SJCRH30 (cell line): ENCODE measurements around the gene PPP2R5B. TPM values are rescaled to one million over a fixed set of nuclear protein-coding genes. Genes with fewer than 3 reads are reported as not detected.

Experiments
- DNase-seq, 2 experiments: peaks; one replicate each; pipeline ENCODE4 v3.0.0-alpha.2; 2015 to 2020
- H3K27ac ChIP-seq: fragments of 250-450 bp; sonication (Bioruptor Pico); 2 replicates; pipeline ENCODE4 v1.5.1; 2020; ENCODE audit warnings: mild to moderate bottlenecking, moderate library complexity
- H3K27me3 ChIP-seq: fragments of 250-450 bp; sonication (Bioruptor Pico); 2 replicates; pipeline ENCODE4 v1.5.1; 2020; ENCODE audit warnings: mild to moderate bottlenecking, moderate library complexity
- H3K36me3 ChIP-seq: fragments of 250-450 bp; sonication (Bioruptor Pico); 2 replicates; pipeline ENCODE4 v1.5.1; 2020; ENCODE audit warnings: mild to moderate bottlenecking, moderate library complexity
- H3K4me1 ChIP-seq: fragments of 250-450 bp; sonication (Bioruptor Pico); 2 replicates; pipeline ENCODE4 v1.5.1; 2020; ENCODE audit warnings: mild to moderate bottlenecking, moderate library complexity
- H3K4me3 ChIP-seq: fragments of 250-450 bp; sonication (Bioruptor Pico); 2 replicates; pipeline ENCODE4 v1.5.1; 2020; ENCODE audit warnings: mild to moderate bottlenecking, moderate library complexity
- H3K9me3 ChIP-seq: fragments of 250-450 bp; sonication (Bioruptor Pico); replicated peaks from 2 replicates; pipeline ENCODE4 v1.5.1; 2020; ENCODE audit warnings: mild to moderate bottlenecking, moderate library complexity
- total RNA-seq: library from RNA; depleted of rRNA; stranded (reverse); fragments of >200 nt; shearing (Covaris generic); gene quantifications from 2 replicates; pipeline ENCODE4 v1.2.3, GENCODE V29; 2014

Gene PPP2R5B
- total RNA-seq, 1 experiment from 2014 or later: 6.4 TPM

DNA sequence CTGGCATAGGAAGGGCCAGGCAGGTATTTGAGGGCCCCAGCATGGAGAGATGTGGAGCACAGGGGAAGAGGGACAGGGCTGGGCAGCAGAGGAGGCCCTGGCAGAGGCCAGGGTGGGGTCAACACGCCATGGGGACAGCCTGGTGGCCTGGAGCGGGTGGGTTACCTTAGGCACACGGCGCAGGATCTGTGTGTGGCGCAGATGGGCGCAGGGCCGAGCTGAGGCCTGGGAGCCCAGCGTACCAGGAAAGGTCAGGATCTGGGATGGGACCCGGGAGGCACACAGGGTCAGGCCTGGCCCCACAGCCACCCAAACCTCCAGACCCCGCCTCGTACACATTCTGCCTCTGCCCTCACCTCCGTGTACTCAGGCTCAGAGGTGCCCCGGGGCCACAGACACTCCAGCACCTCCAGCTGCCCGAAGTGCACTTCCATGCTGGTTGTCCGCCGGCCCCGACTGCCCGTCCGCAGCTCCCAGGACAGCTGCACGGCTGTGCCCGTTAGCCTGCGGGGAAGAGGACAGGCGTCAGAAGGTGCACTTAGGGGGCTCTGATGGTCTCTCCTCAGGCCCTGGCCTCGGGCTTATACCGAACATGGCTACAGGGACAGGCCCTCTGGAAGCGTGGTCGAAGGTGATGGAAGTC is 13.9 kb upstream of the PPP2R5B start:
- DNase-seq: no peak
- no peaks in the 10 kb centered on the region for H3K9me3 ChIP-seq
- H3K27ac ChIP-seq: no peak overlapping the region
- H3K4me3 ChIP-seq: no peak overlapping the region
- H3K4me1 ChIP-seq: no peaks in the 10 kb centered on the region
- no peaks in the 10 kb centered on the region for H3K27me3 ChIP-seq
- H3K36me3 ChIP-seq: no peaks in the 10 kb centered on the region

DNA sequence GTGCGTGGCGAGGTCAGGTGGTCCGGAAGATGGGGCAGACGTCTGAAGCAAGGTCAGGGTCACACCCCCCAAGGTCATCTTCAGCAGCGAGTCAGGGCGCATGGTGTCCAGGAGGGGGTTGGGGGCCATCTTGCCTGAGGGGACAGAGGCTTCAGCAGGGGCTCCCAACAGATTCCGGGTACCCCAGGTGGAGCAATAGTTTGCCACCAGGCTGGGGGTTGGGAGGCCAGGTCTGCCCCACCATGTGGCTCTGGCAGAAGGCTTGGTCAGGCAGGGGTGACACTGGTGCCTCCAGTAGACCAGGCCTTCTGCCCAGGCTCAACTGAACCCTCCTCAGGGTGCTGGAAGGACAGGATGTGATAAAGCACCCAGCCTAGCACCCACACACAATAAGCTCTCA is 13.3 kb upstream of the PPP2R5B start:
- H3K27ac ChIP-seq: no peak overlapping the region
- H3K9me3 ChIP-seq: no peaks in the 10 kb centered on the region
- DNase-seq: no peak
- H3K27me3 ChIP-seq: no peaks in the 10 kb centered on the region
- no peaks in the 10 kb centered on the region for H3K36me3 ChIP-seq
- no peak overlapping the region for H3K4me3 ChIP-seq
- no peaks in the 10 kb centered on the region for H3K4me1 ChIP-seq

DNA sequence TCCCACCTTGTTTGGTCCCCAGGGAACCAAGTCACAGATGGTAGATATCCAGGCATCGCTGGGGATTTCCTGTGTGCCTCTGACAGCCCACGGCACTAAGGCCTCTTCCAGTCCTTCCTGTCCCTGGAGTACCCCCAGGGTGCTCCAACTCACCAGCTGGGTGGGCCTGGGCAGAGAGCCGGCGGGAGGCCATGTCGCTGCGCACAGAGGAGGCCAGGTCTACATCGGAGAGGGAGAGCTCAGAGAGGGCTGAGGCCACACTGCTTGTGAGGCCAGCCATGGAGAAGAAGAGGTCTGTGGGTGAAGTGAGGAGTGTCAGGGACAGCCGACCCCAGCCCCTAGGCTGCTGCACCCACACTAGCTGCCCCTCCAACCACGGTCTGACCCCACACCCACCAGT is 12.8 kb upstream of the PPP2R5B start:
- Histone ChIP-seq H3K9me3 (no peaks in the 10 kb centered on the region), H3K4me1 (no peaks in the 10 kb centered on the region), H3K4me3 (no peak overlapping the region), H3K27ac (no peak overlapping the region), H3K36me3 (no peaks in the 10 kb centered on the region), H3K27me3 (no peaks in the 10 kb centered on the region)
- DNase-seq: no peak

DNA sequence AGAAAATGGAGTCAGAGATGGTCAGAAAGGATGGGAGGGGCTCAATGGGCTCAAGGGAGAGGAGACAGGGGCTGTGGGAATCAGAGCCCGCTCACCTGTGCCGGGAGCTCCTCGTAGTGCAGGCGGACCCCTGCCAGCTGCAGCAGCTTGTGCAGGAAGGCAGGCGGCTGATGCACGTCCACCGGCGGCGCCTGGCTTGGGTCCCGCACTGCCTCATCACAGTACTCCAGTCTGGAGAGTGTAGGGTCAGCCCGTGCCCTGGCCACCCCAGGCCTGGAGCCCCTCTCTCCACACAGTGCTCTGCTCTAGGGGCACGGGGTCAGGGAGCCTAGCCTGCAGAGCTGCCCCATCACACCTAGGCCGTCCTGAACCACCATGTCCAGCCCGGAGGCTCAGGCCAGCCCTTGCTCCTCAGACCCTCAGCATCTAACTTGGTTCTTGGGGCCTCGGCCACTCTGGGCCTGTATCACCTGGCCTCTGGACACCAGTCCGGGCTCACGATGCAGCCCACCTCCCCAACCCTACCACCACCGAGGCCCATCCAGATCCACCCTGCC is 11.2 kb upstream of the PPP2R5B start:
- Histone ChIP-seq H3K27ac (no peak overlapping the region), H3K27me3 (no peaks in the 10 kb centered on the region), H3K9me3 (no peaks in the 10 kb centered on the region), H3K36me3 (no peaks in the 10 kb centered on the region), H3K4me3 (no peak overlapping the region), H3K4me1 (no peaks in the 10 kb centered on the region)
- DNase-seq: no peak

DNA sequence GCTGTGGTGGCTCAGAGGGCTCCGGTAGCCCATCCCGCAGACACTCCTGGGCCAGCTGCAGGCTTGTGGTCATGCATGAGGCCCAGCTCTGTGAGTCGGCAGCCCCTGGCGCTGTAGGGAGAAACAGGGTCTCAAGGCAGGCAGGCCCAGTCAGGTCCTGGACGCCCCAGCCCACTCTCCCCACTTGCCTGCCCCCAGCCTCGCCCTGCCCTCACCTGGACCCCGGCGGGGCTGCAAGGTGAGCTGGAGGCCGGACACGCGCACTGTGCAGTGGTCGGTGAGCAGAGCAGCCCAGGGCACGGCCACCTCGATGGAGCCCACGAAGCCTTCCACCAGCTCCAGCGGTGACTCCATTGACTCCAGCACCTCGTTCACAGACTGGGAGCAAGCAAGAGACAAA is 10.4 kb upstream of the PPP2R5B start:
- H3K27ac ChIP-seq: no peak overlapping the region
- H3K27me3 ChIP-seq: no peaks in the 10 kb centered on the region
- no peak for DNase-seq
- H3K36me3 ChIP-seq: no peaks in the 10 kb centered on the region
- no peak overlapping the region for H3K4me3 ChIP-seq
- no peaks in the 10 kb centered on the region for H3K4me1 ChIP-seq
- H3K9me3 ChIP-seq: no peaks in the 10 kb centered on the region

DNA sequence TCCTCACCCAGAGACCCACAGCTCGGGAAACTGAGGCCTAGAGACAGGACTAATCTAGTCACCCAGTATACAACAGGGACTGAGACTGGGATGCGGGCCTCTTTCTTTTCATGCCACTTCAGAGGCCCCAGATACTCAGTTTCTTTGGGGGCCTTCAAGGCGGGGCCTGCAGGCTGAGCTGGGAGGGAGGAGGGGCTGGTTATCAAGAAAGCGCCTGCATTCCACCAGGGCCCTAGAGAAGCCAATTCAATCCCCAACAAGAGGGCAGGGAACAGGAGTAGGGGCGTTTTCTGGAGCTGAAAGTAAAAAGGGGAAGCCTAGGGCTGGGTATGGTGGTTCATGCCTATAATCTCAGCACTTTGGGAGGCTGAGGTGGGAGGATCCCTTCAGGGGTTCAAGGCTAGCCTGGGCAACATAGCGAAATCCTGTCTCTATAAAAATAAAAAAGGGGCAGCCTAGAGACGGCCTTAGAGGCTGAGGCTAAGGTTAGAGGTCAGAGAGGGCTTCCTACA is 9.1 kb upstream of the PPP2R5B start:
- H3K4me3 ChIP-seq: no peak overlapping the region
- H3K36me3 ChIP-seq: no peaks in the 10 kb centered on the region
- DNase-seq: no peak

DNA sequence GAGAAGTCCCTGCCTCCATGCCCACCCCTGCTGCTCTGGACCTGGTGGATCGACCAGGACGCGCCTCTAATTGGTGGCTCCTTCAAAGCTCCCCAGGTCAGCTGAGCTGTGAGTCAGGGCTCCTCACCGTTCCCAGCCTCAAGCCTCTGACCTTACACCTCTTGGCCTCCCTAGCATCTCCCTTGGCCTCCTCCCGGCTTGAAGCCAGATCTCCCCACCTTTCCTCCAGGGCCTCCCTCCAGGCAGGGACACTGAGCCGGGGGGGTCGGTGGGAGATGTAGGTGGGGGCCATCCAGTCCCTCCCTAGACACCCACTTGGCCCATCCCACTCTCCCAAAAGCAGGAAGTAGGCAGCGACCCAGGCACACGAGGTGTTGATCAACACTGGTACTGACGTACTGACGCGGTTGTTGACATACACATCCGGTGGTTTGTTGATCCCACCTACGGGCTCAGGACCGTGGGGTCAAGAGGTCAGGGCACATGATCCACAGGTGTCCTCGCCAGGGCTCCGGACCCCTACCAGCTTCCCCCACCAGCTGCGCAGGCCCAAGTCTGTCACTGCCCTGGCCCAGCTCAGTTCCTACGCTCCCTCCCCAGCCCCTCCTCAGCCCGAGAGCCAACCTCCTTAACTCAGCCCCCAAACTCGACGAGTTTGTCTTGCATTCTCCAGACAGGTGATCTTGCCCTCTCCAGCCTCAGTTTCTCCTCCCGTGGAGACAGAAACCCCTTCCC is 8.3 kb upstream of the PPP2R5B start:
- no peaks in the 10 kb centered on the region for H3K27me3 ChIP-seq
- H3K4me1 ChIP-seq: no peaks in the 10 kb centered on the region
- peak overlapping the region; percentile 68 for H3K4me3 ChIP-seq
- H3K9me3 ChIP-seq: no peaks in the 10 kb centered on the region
- peak overlapping the region; percentile 34 for H3K27ac ChIP-seq
- peak; percentile 22 to 32 for DNase-seq
- no peaks in the 10 kb centered on the region for H3K36me3 ChIP-seq

More for the DNA sequence above, 9.1 kb upstream of the PPP2R5B start:
- Histone ChIP-seq H3K9me3 (no peaks in the 10 kb centered on the region), H3K27me3 (no peaks in the 10 kb centered on the region), H3K27ac (no peak overlapping the region), H3K4me1 (no peaks in the 10 kb centered on the region)

DNA sequence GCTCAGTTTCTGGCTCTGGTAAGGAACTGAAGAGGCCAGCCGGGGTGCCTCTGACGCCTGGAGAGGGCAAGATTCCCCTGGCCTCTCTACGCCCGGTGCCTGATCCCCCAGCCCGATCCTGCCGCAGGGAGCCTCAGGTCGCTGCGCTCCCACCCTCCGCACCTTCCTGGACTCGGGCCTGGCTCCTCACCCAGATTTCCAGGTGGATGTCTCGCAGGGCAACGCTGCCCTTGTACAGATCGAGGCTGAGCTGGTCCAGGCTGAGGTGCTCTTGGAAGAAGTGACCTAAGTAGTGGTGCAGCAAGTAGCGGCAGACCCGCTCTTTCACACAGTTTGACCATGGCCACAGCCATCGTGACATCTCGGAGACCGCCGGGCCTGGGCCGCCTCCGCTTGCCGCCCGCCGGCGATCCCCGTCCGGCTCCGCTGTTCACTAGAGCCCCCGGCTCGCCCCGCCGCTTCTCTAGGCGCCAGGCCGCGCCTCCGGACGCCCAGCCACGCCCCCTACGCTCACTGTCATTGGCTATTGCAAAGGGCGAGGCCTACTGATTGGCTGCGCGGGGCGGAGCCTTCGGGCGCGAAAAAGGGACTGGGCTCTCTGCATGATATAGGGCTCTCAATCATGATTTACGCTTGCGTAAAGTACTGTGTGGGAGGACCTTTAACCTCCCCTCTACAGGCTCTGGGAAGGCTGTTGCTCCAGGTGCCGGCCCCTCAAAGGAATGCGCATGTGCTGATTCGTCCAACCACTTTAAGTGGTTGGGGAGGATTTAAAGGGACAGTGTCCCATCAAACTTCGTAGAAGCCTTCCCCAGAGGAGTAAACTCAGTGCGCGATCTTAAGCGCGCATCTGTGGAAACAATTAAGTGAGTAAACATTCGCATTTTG is 7.5 kb upstream of the PPP2R5B start, which contains the start of gene ATG2A:
Gene ATG2A (minus strand): TSS at position 435 of the 888 bp plus-strand sequence. CDS start 74 bp downstream, at position 361.
- H3K9me3 ChIP-seq: no peaks in the 10 kb centered on the region
- no peaks in the 10 kb centered on the region for H3K27me3 ChIP-seq
- DNase-seq: peak; percentile 97 to 99
- no peaks in the 10 kb centered on the region for H3K36me3 ChIP-seq
- H3K4me3 ChIP-seq: peak within 1 kb of the TSS; percentile 68
- no peaks in the 10 kb centered on the region for H3K4me1 ChIP-seq
- peak within 1 kb of the TSS; percentile 34 for H3K27ac ChIP-seq

DNA sequence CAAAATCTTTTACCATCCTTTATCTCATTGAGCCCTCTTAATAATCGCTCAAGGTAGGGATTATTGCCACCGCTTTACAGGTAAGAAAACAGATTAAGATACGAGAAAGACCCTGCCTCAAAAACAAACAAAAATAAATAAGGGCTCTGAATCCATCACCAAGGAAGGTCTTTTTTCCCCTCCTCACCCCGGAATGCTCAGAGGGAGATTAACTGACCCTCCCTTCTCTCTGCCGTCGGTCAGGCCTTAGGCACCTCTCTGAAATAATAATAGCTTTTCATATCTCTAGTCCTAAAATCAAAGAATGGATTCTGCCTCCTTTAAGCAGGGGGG is 6.9 kb upstream of the PPP2R5B start:
- Histone ChIP-seq H3K9me3 (no peaks in the 10 kb centered on the region), H3K4me3 (peak overlapping the region; percentile 46), H3K27ac (no peak overlapping the region), H3K27me3 (no peaks in the 10 kb centered on the region), H3K4me1 (no peaks in the 10 kb centered on the region), H3K36me3 (no peaks in the 10 kb centered on the region)
- DNase-seq: no peak

DNA sequence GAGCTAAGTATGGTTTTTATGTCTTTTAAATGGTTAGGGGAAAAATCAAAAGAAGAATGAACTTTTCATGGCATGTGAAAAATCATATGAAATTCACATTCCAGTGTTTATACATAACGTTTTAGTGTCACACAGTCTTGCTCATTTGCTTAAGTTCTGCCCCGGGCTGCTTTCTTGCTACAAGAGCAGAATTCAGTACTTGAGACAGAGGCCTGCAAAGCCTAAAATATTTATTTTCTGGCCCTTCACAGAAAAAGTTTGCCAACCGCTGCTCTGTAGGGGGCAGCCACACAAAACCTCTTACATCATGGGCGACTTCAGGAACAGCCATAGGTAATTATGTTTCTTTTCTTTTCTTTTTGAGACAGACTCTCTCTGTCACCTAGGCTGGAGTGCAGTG is 6.5 kb upstream of the PPP2R5B start:
- H3K27me3 ChIP-seq: no peaks in the 10 kb centered on the region
- H3K9me3 ChIP-seq: no peaks in the 10 kb centered on the region
- DNase-seq: peak in 1 of 2 experiments; percentile 32
- H3K27ac ChIP-seq: no peak overlapping the region
- peak overlapping the region; percentile 46 for H3K4me3 ChIP-seq
- no peaks in the 10 kb centered on the region for H3K4me1 ChIP-seq
- no peaks in the 10 kb centered on the region for H3K36me3 ChIP-seq

DNA sequence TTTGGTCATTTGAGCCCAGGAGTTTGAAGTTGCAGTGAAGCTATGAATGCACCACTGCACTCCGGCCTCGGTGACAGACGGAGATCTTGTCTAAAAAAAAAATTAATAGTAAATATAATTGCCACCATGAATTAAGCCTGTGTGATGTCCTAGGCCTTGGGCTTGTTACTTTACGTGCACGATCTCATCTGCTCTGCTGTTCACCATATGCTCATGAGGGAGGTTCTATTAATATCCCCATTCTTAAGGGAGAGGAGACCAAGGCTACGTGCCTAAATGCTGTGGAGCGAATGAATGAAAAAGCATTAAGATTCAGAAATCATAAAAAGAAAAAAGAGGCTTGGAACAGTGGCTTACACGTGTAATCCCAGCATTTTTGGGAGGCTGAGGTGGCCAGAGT is 4.9 kb upstream of the PPP2R5B start:
- no peak overlapping the region for H3K4me3 ChIP-seq

DNA sequence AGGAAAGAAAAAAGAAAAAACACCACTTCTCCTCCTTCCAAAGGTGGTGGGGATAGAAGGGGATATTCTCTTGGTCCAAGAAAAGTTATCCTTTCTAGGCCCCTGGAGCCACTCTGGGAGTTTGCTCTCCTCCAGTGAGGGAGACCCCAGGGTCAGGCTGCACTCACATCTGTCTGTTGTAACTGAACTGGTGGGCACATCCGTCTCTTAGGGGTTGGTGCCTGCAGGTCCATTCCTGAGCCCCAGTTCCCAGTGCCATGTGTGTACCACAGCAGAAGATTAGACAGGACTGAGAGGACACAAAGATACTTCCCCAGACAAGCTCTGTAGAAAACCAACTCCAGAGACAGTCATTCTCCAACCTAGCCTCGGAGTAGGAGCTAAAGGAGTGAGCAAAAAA is 4.4 kb upstream of the PPP2R5B start:
- no peak for DNase-seq
- H3K36me3 ChIP-seq: no peaks in the 10 kb centered on the region
- no peak overlapping the region for H3K27ac ChIP-seq
- H3K4me1 ChIP-seq: no peaks in the 10 kb centered on the region
- no peaks in the 10 kb centered on the region for H3K9me3 ChIP-seq
- no peak overlapping the region for H3K4me3 ChIP-seq
- no peaks in the 10 kb centered on the region for H3K27me3 ChIP-seq

More for the DNA sequence above, 4.9 kb upstream of the PPP2R5B start:
- no peak for DNase-seq
- Histone ChIP-seq H3K27ac (no peak overlapping the region), H3K27me3 (no peaks in the 10 kb centered on the region), H3K4me1 (no peaks in the 10 kb centered on the region), H3K9me3 (no peaks in the 10 kb centered on the region), H3K36me3 (no peaks in the 10 kb centered on the region)

DNA sequence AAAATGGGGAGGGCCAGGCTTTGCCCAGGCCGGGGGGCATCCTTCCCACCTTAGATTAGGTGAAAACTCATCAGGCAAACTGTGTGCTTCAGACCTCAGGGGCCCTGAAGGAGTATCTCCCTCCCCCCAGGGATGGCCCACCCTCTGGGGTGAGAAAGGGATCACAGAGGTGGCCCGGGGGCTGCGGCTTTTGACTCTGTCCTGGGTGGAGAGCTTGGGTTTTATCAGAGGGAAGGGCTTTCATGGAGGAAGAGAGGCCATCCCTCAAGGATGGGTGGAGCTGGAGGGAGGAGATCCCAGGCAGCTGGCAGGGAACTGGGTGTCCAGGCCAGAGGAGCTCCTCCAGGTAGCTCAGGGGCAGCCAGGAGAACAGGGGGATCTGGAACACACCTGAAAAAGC is 3.1 kb upstream of the PPP2R5B start:
- H3K36me3 ChIP-seq: no peaks in the 10 kb centered on the region
- no peaks in the 10 kb centered on the region for H3K4me1 ChIP-seq
- H3K4me3 ChIP-seq: no peak overlapping the region
- DNase-seq: no peak
- no peaks in the 10 kb centered on the region for H3K27me3 ChIP-seq
- H3K27ac ChIP-seq: no peak overlapping the region
- H3K9me3 ChIP-seq: no peaks in the 10 kb centered on the region

DNA sequence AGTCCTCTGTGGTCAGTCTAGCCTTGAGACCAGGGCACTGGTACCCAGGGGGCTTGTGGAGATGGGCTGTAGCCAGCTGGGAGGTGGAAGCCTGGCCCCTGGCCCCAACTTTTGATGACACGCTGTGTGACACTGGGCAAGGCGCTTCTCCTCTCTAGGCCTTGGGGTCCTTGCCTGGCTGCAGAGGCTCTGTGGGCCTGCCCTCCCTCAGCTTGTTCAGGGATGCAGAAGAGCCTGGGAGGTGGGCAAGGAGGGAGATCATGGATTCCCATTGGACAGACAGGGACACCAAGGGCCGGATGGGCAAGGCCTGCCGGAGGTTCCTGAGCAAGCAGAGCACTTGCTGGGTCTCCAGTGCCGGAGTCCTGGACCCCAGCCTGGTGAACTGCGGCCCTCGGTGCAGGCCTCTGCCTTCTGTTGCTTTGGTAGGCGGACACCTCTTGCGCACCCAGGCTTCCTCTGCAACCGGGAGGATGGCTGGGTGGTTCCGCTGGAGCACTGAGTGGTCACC is 1.3 kb upstream of the PPP2R5B start:
- DNase-seq: no peak
- Histone ChIP-seq H3K4me3 (no peak overlapping the region), H3K36me3 (no peaks in the 10 kb centered on the region), H3K27ac (no peak overlapping the region), H3K4me1 (no peaks in the 10 kb centered on the region), H3K27me3 (no peaks in the 10 kb centered on the region), H3K9me3 (no peaks in the 10 kb centered on the region)
